ENCODE data around the gene EIF4H.

DNA sequence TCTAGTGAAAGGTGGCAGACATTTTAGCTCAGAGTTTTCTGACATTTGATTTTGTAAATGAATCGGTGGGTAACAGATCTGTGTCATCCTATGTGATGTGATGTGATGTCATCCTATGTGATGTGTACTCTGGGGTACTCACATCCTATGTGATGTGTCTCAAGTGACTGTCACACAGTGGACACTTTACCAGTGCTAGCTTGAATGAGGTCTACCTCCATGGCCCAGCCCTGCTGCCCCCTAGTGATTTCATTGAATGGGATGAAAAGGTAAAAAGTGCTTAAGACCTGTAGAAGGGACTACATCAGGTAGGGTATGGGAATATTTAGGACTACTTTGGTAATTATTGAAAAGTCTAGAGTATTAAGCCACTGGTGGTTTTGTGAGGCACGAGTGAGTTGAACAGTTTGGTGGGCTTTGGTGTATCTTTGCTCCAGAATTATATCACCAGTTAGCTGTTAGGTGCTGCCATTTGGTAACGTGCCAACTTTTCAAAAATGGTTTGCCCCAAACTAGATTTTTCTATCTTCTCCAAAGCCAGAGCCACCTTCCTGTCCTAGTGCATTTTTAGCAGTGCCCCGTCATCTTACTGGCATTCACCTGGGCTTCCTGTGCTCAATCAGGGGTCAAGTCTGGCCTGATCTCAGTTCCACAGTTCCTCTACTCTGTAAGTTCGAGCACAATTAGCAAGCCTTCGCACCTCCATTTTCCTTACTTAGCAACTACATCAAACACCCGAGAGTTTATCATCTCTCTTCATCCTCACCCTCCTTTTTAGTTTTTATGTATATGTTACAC, 9.7 kb downstream of the EIF4H start:
- TF ChIP-seq, protein P1, sequence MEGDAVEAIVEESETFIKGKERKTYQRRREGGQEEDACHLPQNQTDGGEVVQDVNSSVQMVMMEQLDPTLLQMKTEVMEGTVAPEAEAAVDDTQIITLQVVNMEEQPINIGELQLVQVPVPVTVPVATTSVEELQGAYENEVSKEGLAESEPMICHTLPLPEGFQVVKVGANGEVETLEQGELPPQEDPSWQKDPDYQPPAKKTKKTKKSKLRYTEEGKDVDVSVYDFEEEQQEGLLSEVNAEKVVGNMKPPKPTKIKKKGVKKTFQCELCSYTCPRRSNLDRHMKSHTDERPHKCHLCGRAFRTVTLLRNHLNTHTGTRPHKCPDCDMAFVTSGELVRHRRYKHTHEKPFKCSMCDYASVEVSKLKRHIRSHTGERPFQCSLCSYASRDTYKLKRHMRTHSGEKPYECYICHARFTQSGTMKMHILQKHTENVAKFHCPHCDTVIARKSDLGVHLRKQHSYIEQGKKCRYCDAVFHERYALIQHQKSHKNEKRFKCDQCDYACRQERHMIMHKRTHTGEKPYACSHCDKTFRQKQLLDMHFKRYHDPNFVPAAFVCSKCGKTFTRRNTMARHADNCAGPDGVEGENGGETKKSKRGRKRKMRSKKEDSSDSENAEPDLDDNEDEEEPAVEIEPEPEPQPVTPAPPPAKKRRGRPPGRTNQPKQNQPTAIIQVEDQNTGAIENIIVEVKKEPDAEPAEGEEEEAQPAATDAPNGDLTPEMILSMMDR (IDR thresholded peaks at IDR 0.05; ENCODE audit: insufficient read depth, low read depth, low read length): no peak
- TF ChIP-seq EZH2 (IDR thresholded peaks at IDR 0.05; ENCODE audit: insufficient read depth, low read length): no peak
